ENCODE measurements around the gene ITPR2.
A peak's percentile ranks its signal among the peaks of the same experiment; 100 is the strongest.
"Not testable (repeated sequence)": the region's sequence is repeated elsewhere in the genome, so short reads cannot be mapped to it uniquely, and the experiment has no call there.

ITPR2 gene

GRCh38 chr12:26318661-26319068, 514.3 kb downstream of the ITPR2 start:
- Histone ChIP-seq H3K4me1 (peaks cover 26 to 37% (median 32%) of the 10 kb centered on the region in 10 experiments), H3K36me3 (peaks cover 0 to 7% (median 0%) of the 10 kb centered on the region in 11 experiments; a peak in 2 of 22 replicates), H3K4me2 (peak overlapping the region; percentile 58 to 81 (median 71)), H4K20me1 (no peaks in the 10 kb centered on the region), H3K27ac (peak overlapping the region; percentile 45 to 78 (median 66); a peak in 21 of 22 replicates), H3K9ac (peak overlapping the region in 9 of 11 experiments; percentile 1 to 55 (median 35); a peak in 10 of 22 replicates), H3K4me3 (no peak overlapping the region), H3K9me3 (replicated peaks in 1 of 11) (peaks cover 11 to 58% (median 44%) of the 10 kb centered on the region in 11 experiments), H3K27me3 (no peaks in the 10 kb centered on the region)
- no peak for TF ChIP-seq Cebpa-rat (IDR thresholded peaks at IDR 0.05)

DNA sequence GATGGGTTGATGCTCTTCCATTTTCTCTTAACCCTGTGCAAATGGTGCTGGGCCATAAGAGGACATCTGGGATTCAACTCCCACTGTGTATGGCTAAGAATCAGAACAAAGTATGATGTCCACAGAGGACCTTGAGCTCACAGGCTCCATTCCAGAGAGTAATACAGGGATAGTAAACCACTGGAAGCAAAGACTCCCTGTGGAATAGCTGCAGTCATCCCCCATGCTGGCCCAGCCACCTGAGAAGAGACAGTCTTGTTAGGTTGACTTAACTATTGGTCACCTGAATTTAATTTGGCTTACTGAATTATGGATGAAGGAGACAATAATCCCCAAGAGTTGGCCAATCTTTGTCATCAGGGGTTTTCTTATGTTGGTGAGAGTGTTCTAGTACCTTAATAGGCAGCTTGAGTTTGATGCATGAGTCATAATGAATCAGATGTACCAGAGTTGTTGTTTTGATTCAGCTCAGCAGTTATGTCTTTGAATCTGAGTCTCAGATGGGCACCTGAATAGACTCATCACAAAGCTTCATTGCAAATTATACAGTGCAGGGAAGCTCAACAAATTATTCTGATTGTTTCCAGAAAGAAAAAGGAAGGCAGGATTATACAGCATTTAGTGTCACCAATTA, 514.9 kb downstream of the ITPR2 start:
- Histone ChIP-seq H3K9ac (peak overlapping the region in 9 of 11 experiments; percentile 1 to 55 (median 35); a peak in 8 of 22 replicates), H4K20me1 (no peaks in the 10 kb centered on the region), H3K4me2 (peak overlapping the region; percentile 58 to 81 (median 71))

DNA sequence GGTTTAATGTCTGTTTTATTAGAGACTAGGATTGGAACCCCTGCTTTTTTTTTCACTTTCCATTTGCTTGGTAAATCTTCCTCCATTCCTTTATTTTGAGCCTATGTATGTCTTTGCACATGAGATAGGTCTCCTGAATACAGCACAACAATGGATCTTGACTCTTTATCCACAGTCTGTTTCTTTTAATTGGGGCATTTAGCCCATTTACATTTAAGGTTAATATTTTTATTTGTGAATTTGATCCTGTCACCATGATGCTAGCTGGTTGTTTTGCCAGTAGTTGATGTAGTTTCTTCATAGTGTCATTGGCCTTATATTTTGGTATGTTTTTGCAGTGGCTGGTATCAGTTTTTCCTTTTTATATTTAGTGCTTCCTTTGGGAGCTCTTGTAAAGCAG, 518.9 kb downstream of the ITPR2 start:
- H3K27ac ChIP-seq, H4K20me1 ChIP-seq, H3K9ac ChIP-seq, H3K4me2 ChIP-seq, H3K36me3 ChIP-seq, H3K27me3 ChIP-seq, H3K4me3 ChIP-seq: not testable (repeated sequence)
- peaks cover 21 to 27% (median 24%) of the 10 kb centered on the region in 10 experiments for H3K4me1 ChIP-seq
- peaks cover 20 to 63% (median 44%) of the 10 kb centered on the region in 11 experiments for H3K9me3 ChIP-seq (replicated peaks in 1 of 11)

More for the DNA sequence above, 514.9 kb downstream of the ITPR2 start:
- peaks cover 11 to 65% (median 50%) of the 10 kb centered on the region in 11 experiments for H3K9me3 ChIP-seq (replicated peaks in 1 of 11)
- H3K27ac ChIP-seq = peak overlapping the region; percentile 45 to 78 (median 66); a peak in 21 of 22 replicates
- H3K4me1 ChIP-seq = peaks cover 26 to 37% (median 32%) of the 10 kb centered on the region in 10 experiments
- H3K36me3 ChIP-seq = peaks cover 0 to 7% (median 0%) of the 10 kb centered on the region in 11 experiments; a peak in 2 of 22 replicates
- TF ChIP-seq Cebpa-rat (IDR thresholded peaks at IDR 0.05) = no peak
- no peak overlapping the region for H3K4me3 ChIP-seq
- no peaks in the 10 kb centered on the region for H3K27me3 ChIP-seq

DNA sequence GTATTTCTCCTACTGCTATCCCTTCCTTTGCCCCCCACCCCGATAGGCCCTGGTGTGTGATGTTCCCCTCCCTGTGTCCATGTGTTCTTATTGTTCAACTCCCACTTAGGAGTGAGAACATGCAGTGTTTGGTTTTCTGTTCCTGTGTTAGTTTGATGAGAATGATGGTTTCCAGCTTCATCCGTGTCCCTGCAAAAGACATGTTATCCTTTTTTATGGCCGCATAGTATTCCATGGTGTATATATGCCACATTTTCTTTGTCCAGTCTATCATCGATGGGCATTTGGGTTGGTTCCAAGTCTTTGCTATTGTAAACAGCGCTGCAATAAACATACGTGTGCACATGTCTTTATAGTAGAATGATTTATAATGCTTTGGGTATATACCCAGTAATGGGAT, 522.5 kb downstream of the ITPR2 start:
- H3K9me3 ChIP-seq (replicated peaks in 1 of 11) = peaks cover 19 to 62% (median 35%) of the 10 kb centered on the region in 11 experiments; a peak in 21 of 22 replicates
- H3K4me1 ChIP-seq, H3K27me3 ChIP-seq, H3K36me3 ChIP-seq, H3K4me2 ChIP-seq, H3K27ac ChIP-seq, H4K20me1 ChIP-seq, H3K9ac ChIP-seq, H3K4me3 ChIP-seq: not testable (repeated sequence)

DNA sequence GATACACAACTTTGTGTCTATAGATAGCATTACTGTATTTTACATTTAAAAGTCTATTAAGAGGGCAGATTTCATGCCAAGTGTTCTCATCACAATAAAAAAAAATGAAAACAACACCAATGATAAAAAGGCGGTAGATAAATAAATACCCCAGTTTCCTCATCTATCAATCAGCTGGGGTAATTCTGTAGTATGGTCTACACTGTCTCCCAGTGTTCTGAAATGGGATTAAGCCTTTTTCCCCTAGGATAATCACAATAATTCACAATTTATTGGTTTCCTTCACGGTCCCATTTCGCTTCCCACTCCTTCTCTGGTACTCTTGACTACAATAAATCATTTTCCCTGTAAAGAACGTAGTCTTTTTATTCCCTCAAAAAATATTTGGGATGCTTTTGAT, 523.4 kb downstream of the ITPR2 start:
- H3K36me3 ChIP-seq = no peaks in the 10 kb centered on the region; a peak in 1 of 22 replicates
- H3K4me2 ChIP-seq = no peak overlapping the region
- TF ChIP-seq Cebpa-rat (IDR thresholded peaks at IDR 0.05) = no peak
- no peaks in the 10 kb centered on the region for H3K4me1 ChIP-seq
- no peaks in the 10 kb centered on the region for H3K27me3 ChIP-seq
- no peak overlapping the region for H3K9ac ChIP-seq
- H3K27ac ChIP-seq = no peak overlapping the region
- peaks cover 13 to 53% (median 29%) of the 10 kb centered on the region in 11 experiments; a peak in 20 of 22 replicates for H3K9me3 ChIP-seq (replicated peaks in 1 of 11)
- no peaks in the 10 kb centered on the region for H4K20me1 ChIP-seq
- no peak overlapping the region for H3K4me3 ChIP-seq

DNA sequence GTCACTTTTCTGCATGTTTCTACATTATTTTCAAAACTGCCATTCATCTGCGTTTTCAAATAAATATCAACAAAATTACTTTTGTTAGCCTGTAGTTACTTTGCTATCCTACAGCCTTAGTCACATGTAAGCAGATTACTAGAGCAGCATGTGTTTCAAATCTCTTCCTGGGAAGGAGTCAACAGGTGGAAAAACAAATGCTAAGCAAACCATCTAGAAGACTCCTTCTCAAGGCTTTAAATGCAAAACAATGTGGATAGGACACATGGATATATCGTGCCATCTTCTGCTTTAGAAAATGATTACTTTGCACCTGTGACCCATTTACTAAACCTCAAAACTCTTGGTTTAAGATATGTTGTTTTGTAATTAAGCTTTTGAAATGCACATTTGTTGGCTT, 528.7 kb downstream of the ITPR2 start:
- Histone ChIP-seq H3K4me3 (no peak overlapping the region), H3K4me1 (peaks cover 0 to 30% (median 12%) of the 10 kb centered on the region in 10 experiments; a peak in 19 of 20 replicates), H3K36me3 (no peaks in the 10 kb centered on the region), H3K4me2 (no peak overlapping the region), H3K27me3 (no peaks in the 10 kb centered on the region), H3K27ac (no peak overlapping the region), H3K9me3 (replicated peaks in 1 of 11) (peaks cover 0 to 9% (median 0%) of the 10 kb centered on the region in 11 experiments; a peak in 4 of 22 replicates), H4K20me1 (no peaks in the 10 kb centered on the region), H3K9ac (no peak overlapping the region)
- TF ChIP-seq Cebpa-rat (IDR thresholded peaks at IDR 0.05) = no peak

DNA sequence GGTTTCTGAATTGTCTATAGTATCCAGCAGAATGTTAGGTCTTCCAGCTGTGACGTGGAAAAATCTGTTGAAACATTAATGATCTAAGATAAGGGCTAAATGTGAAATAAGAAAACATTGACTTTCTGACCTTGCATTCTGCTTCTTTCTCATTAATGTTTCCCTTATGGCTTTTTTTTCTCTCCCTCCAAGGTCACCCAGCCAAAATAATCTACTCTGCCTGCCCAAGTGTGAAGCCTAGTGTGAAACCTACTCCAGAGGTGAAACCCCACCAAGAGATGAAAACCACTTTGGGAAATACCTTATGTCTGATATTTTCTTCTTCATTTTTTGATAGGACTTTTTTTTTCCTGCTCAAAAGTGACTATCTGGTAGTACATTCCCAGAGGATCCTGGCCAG, 529.6 kb downstream of the ITPR2 start:
- TF ChIP-seq Cebpa-rat (IDR thresholded peaks at IDR 0.05) = no peak
- peaks cover 0 to 9% (median 0%) of the 10 kb centered on the region in 11 experiments; a peak in 4 of 22 replicates for H3K9me3 ChIP-seq (replicated peaks in 1 of 11)
- peak overlapping the region in 1 of 11 experiments; percentile 49; a peak in 1 of 22 replicates for H3K4me2 ChIP-seq
- peaks cover 0 to 37% (median 18%) of the 10 kb centered on the region in 10 experiments; a peak in 19 of 20 replicates for H3K4me1 ChIP-seq
- H3K27ac ChIP-seq = no peak overlapping the region
- no peak overlapping the region for H3K9ac ChIP-seq
- no peaks in the 10 kb centered on the region for H3K27me3 ChIP-seq
- H4K20me1 ChIP-seq = no peaks in the 10 kb centered on the region
- H3K36me3 ChIP-seq = no peaks in the 10 kb centered on the region
- H3K4me3 ChIP-seq = no peak overlapping the region

GRCh38 chr12:26302776-26303175, 530.2 kb downstream of the ITPR2 start:
- Histone ChIP-seq H3K9me3 (replicated peaks in 1 of 11) (peaks cover 0 to 3% (median 0%) of the 10 kb centered on the region in 11 experiments; a peak in 4 of 22 replicates), H3K4me2 (peak overlapping the region in 2 of 11 experiments; percentile 30 to 49; a peak in 3 of 22 replicates), H3K4me3 (no peak overlapping the region), H3K9ac (no peak overlapping the region), H3K27me3 (no peaks in the 10 kb centered on the region), H4K20me1 (no peaks in the 10 kb centered on the region), H3K4me1 (peaks cover 0 to 44% (median 24%) of the 10 kb centered on the region in 10 experiments; a peak in 19 of 20 replicates), H3K36me3 (no peaks in the 10 kb centered on the region), H3K27ac (no peak overlapping the region)
- TF ChIP-seq Cebpa-rat (IDR thresholded peaks at IDR 0.05) = no peak

GRCh38 chr12:26299751-26300150, 533.2 kb downstream of the ITPR2 start:
- Histone ChIP-seq H3K9ac (peak overlapping the region in 9 of 11 experiments; percentile 32 to 65 (median 56); a peak in 12 of 22 replicates), H3K4me3 (peak overlapping the region in 1 of 10 experiments; percentile 40; a peak in 1 of 20 replicates), H3K4me2 (peak overlapping the region in 10 of 11 experiments; percentile 39 to 80 (median 64); a peak in 19 of 22 replicates), H4K20me1 (no peaks in the 10 kb centered on the region), H3K36me3 (no peaks in the 10 kb centered on the region), H3K27me3 (no peaks in the 10 kb centered on the region), H3K9me3 (replicated peaks in 1 of 11) (no peaks in the 10 kb centered on the region), H3K27ac (peak overlapping the region in 9 of 11 experiments; percentile 47 to 83 (median 72); a peak in 18 of 22 replicates), H3K4me1 (peaks cover 0 to 55% (median 26%) of the 10 kb centered on the region in 10 experiments; a peak in 19 of 20 replicates)
- no peak for TF ChIP-seq Cebpa-rat (IDR thresholded peaks at IDR 0.05)
